ENCODE measurements around the gene CCDC197.

The CCDC197 gene

GRCh38 chr14:94022532-94023411, 25.7 kb downstream of the CCDC197 start:
- TF ChIP-seq, protein P1, sequence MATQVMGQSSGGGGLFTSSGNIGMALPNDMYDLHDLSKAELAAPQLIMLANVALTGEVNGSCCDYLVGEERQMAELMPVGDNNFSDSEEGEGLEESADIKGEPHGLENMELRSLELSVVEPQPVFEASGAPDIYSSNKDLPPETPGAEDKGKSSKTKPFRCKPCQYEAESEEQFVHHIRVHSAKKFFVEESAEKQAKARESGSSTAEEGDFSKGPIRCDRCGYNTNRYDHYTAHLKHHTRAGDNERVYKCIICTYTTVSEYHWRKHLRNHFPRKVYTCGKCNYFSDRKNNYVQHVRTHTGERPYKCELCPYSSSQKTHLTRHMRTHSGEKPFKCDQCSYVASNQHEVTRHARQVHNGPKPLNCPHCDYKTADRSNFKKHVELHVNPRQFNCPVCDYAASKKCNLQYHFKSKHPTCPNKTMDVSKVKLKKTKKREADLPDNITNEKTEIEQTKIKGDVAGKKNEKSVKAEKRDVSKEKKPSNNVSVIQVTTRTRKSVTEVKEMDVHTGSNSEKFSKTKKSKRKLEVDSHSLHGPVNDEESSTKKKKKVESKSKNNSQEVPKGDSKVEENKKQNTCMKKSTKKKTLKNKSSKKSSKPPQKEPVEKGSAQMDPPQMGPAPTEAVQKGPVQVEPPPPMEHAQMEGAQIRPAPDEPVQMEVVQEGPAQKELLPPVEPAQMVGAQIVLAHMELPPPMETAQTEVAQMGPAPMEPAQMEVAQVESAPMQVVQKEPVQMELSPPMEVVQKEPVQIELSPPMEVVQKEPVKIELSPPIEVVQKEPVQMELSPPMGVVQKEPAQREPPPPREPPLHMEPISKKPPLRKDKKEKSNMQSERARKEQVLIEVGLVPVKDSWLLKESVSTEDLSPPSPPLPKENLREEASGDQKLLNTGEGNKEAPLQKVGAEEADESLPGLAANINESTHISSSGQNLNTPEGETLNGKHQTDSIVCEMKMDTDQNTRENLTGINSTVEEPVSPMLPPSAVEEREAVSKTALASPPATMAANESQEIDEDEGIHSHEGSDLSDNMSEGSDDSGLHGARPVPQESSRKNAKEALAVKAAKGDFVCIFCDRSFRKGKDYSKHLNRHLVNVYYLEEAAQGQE (IDR thresholded peaks at IDR 0.05; ENCODE audit: low read depth), result no peak
- TF ChIP-seq RAD21 (IDR thresholded peaks at IDR 0.05; ENCODE audit: low read depth), result no peak
- no peak for TF ChIP-seq FOXM1 (IDR thresholded peaks at IDR 0.05; ENCODE audit: borderline replicate concordance, low read depth)
- TF ChIP-seq CEBPB (IDR thresholded peaks at IDR 0.05), result 0 out of 2 replicates have a peak, but pooled peaks have one; percentile 13
- no peak for TF ChIP-seq YY1 (IDR thresholded peaks at IDR 0.05; ENCODE audit: low read depth)
- no peak for TF ChIP-seq USF1 (IDR thresholded peaks at IDR 0.05)
- no peak for TF ChIP-seq TCF12 (IDR thresholded peaks at IDR 0.05; ENCODE audit: low read depth)
- no peak for TF ChIP-seq CREB1 (IDR thresholded peaks at IDR 0.05; ENCODE audit: low read depth)

GRCh38 chr14:94024549-94024948, 27.4 kb downstream of the CCDC197 start:
- TF ChIP-seq EP300 (IDR thresholded peaks at IDR 0.05; ENCODE audit: borderline replicate concordance), result no peak
- TF ChIP-seq YY1 (IDR thresholded peaks at IDR 0.05; ENCODE audit: low read depth), result no peak
- TF ChIP-seq, protein P2, sequence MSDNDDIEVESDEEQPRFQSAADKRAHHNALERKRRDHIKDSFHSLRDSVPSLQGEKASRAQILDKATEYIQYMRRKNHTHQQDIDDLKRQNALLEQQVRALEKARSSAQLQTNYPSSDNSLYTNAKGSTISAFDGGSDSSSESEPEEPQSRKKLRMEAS (IDR thresholded peaks at IDR 0.05), result no peak
- TF ChIP-seq CEBPB (IDR thresholded peaks at IDR 0.05), result no peak
- TF ChIP-seq ZBTB7A (IDR thresholded peaks at IDR 0.05; ENCODE audit: low read depth), result no peak
- TF ChIP-seq TCF12 (IDR thresholded peaks at IDR 0.05; ENCODE audit: low read depth), result no peak
- TF ChIP-seq FOXM1 (IDR thresholded peaks at IDR 0.05; ENCODE audit: borderline replicate concordance, low read depth), result no peak
- TF ChIP-seq RAD21 (IDR thresholded peaks at IDR 0.05; ENCODE audit: low read depth), result no peak
- TF ChIP-seq TEAD4 (IDR thresholded peaks at IDR 0.05), result no peak
- no peak for TF ChIP-seq TAF1 (IDR thresholded peaks at IDR 0.05; ENCODE audit: low read depth)
- TF ChIP-seq, protein P1 (IDR thresholded peaks at IDR 0.05; ENCODE audit: low read depth), result no peak

DNA sequence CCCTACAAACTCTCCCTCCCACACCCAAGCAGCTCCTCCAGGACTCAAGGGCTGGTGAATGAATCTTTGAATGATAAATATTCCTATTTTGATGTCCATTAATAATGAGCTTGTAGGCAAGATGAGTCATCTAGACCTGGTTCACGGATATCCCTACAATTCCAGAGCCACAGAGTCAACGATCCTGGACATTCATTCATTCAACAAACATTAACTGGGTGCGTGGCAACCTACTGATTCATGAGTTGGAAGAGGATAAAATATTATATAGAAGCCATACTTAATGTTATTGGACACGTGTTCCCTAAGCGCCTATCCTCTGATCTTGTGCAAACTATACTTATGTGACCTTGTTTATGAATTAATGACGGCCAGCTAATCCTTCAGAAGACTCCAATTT, 28.6 kb downstream of the CCDC197 start:
- TF ChIP-seq CREB1 (IDR thresholded peaks at IDR 0.05; ENCODE audit: low read depth), result no peak
- TF ChIP-seq EGR1 (IDR thresholded peaks at IDR 0.05), result no peak
- TF ChIP-seq TEAD4 (IDR thresholded peaks at IDR 0.05), result no peak
- no peak for TF ChIP-seq RAD21 (IDR thresholded peaks at IDR 0.05; ENCODE audit: low read depth)
- no peak for TF ChIP-seq FOXM1 (IDR thresholded peaks at IDR 0.05; ENCODE audit: borderline replicate concordance, low read depth)
- no peak for TF ChIP-seq NFIC (IDR thresholded peaks at IDR 0.05)

DNA sequence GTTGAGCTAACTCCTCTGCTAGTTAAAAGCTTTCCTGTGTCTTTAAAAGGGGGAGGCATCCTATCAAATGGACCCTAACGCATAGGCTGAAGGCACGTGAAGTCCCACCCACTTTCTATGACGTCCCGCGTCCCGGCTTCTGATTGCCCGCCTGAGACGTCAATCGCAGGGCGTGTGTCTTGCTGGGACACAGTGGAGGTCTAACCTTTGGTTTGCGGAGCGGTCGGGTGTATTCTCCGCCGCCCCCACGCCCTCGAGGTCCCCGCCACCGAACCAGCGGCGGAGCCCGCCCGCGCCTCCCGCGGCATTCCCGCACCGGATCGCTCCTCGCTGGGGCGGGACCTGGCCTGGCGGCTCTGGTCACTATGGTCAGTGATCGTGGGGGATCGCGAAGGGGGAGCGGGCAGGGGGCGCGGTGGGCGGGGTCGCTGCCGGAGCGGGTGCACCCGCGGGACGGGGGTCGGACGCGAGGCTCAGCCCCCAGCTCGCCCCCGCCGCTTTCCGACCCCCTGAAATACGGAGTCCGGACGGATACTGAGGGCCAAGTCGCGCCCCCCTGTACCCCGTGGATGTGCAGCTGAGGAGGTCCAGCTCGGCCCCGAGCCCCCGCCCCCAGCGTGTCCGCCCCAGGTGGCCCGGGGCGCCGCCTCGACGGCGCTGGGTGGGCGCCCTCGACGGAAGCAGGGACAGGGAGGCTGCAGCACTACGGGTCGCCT, 29.2 kb downstream of the CCDC197 start, which contains the start of gene OTUB2:
OTUB2 (plus strand) TSS at position 168 of the 716 bp plus-strand sequence; CDS start at position 366, 198 bp downstream.
- TF ChIP-seq USF1 (IDR thresholded peaks at IDR 0.05) (peak; percentile 52), YY1 (IDR thresholded peaks at IDR 0.05; ENCODE audit: low read depth) (0 out of 2 replicates have a peak, but pooled peaks have one; percentile 28), TCF12 (IDR thresholded peaks at IDR 0.05; ENCODE audit: low read depth) (peak; percentile 40; the same call in 1 of the 2 replicates), EGR1 (IDR thresholded peaks at IDR 0.05) (peak; percentile 84), ZBTB7A (IDR thresholded peaks at IDR 0.05; ENCODE audit: low read depth) (peak; percentile 95), TEAD4 (IDR thresholded peaks at IDR 0.05) (no peak; the same call in 1 of the 2 replicates), NFIC (IDR thresholded peaks at IDR 0.05) (no peak), CREB1 (IDR thresholded peaks at IDR 0.05; ENCODE audit: low read depth) (peak; percentile 69)
- TF ChIP-seq, protein P2 (IDR thresholded peaks at IDR 0.05), result peak; percentile 89
- TF ChIP-seq, protein P1 (IDR thresholded peaks at IDR 0.05; ENCODE audit: low read depth), result no peak
